ENCODE data around the gene AQP6. TPM values are rescaled to one million over a fixed set of nuclear protein-coding genes. Genes with fewer than 3 reads are reported as not detected.

AQP6 gene
- total RNA-seq, 4 donors from 2014 or later = not detected

- no peaks in the 10 kb centered on the region for H3K36me3 ChIP-seq
- TF ChIP-seq POLR2AphosphoS5 (IDR thresholded peaks at IDR 0.05) = no peak
- DNase-seq (ENCODE audit: low spot score in 2 of 2) = no peak
- H3K9me3 ChIP-seq = no peaks in the 10 kb centered on the region
- no peaks in the 10 kb centered on the region for H3K27me3 ChIP-seq
- H3K4me1 ChIP-seq = peaks cover 10% of the 10 kb centered on the region
- WGBS = 82% methylated on average over 9 of the region's 9 CpGs
- peak overlapping the region; percentile 57 for H3K27ac ChIP-seq
- H3K4me3 ChIP-seq = no peak overlapping the region
These were observed 26.7 kb upstream of the AQP6 start for GRCh38 chr12:49946086-49946485.

DNA sequence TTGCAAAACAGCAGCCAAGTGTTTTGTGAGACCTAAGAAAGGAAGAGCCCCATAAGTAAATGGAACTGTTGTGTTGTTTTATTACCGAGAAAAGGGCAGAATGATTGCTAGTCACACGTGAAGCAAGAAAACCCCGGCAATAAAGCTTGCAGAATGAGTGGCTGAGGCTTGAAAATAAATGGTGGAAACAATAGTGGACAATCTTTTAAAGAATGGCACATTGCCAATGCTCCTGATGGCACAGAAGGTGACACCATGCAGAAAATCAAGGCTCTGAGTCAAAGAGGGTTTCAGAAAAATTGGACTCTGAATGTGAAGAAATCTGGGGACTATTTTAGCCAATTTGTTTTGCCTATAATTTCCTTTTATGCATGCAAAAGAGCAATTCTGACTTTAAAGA, 26.2 kb upstream of the AQP6 start:
- Histone ChIP-seq H3K27me3 (no peaks in the 10 kb centered on the region), H3K4me3 (no peak overlapping the region), H3K36me3 (no peaks in the 10 kb centered on the region), H3K4me1 (peaks cover 10% of the 10 kb centered on the region), H3K27ac (no peak overlapping the region), H3K9me3 (no peaks in the 10 kb centered on the region)
- TF ChIP-seq EP300 (IDR thresholded peaks at IDR 0.05) = no peak
- TF ChIP-seq POLR2AphosphoS5 (IDR thresholded peaks at IDR 0.05) = no peak
- no peak for TF ChIP-seq CTCF (IDR thresholded peaks at IDR 0.05)
- TF ChIP-seq POLR2A (IDR thresholded peaks at IDR 0.05) = no peak
- no peak for DNase-seq (ENCODE audit: low spot score in 2 of 2)
- WGBS = 73% methylated on average over 3 of the region's 3 CpGs

DNA sequence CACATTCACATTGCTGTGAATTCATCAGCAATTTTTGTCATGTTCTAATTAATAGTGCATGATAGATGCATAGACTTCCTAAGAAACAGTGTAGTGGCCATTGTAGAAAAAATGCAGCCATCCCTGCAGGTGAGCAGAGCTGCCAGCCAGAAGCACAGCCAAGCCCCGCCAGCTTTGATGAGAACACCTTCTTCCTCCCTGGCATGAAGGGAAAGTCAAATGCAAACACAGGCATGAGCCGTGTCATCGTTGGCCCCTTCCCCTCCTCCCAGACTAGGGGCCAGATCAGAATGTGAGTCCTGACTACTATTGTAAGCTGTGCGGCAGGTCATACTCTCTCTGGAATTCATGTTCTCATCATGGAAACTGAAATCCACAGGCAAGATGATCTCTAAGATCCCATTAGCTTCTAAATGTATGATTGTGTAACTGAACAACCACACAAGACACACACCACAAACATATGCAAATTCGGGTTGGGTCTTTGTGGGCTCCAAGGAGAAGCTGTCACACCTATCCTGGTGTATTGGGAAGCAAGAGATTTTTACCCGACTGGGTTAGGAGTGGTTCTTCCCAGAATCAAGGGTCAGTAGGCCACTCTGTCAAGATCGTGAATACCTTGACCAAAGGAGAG, 25.0 kb upstream of the AQP6 start:
- WGBS = 69% methylated on average over 7 of the region's 7 CpGs
- TF ChIP-seq CTCF (IDR thresholded peaks at IDR 0.05) (no peak), POLR2AphosphoS5 (IDR thresholded peaks at IDR 0.05) (no peak), POLR2A (IDR thresholded peaks at IDR 0.05) (no peak), EP300 (IDR thresholded peaks at IDR 0.05) (no peak)
- Histone ChIP-seq H3K9me3 (no peaks in the 10 kb centered on the region), H3K4me3 (no peak overlapping the region), H3K36me3 (no peaks in the 10 kb centered on the region), H3K4me1 (peaks cover 10% of the 10 kb centered on the region), H3K27me3 (no peaks in the 10 kb centered on the region), H3K27ac (no peak overlapping the region)
- DNase-seq (ENCODE audit: low spot score in 2 of 2) = no peak

DNA sequence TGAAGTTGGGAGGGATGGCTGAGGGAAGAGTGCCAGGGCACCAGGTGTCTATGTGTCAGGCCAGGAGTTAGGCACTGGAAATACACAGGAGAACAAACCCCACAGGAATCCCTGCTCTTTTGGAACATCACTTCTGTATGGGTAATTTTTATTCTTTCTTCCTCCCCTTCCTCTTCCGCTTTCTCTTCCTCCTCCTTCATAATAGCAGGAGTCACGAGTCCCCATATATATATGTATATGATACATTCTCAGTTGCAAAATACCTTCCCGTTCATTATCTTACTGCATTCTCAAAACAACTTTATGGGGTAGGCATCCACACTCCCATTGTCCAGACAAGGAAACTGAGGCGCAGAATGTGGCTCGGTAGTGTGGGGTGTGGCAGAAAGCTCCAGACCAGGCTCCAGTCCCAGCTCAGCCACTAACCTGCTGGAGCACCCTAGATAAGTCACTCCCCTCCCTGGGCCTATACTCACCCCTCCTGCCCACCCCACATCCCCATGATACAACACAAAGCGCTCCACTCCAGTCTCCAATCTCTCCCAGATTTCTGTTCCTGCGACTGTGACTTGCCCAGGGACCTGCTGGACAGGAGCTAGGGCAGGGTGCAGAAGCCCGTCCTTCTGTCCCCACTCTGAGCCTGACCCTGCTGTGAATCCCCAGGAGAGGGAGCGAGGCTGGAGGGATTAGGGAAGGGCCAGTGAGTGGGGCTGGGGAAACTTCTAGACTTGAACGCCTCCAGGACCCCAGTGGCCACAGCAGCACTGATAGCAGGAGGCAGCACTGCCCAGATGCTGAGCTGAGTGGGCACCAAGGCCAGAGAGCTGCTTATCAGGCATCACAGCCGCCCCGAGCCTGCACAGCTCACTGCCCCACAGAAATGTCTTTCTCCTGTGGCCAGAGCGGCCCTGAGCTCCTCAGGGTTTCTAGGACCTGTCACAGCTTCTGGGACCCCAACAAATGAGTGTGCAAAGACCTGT, 23.6 kb upstream of the AQP6 start:
- DNase-seq (ENCODE audit: low spot score in 2 of 2) = no peak
- WGBS = 91% methylated on average over 13 of the region's 13 CpGs
- Histone ChIP-seq H3K4me3 (no peak overlapping the region), H3K27ac (no peak overlapping the region), H3K27me3 (peaks cover 4% of the 10 kb centered on the region), H3K4me1 (peaks cover 10% of the 10 kb centered on the region), H3K36me3 (no peaks in the 10 kb centered on the region), H3K9me3 (no peaks in the 10 kb centered on the region)
- TF ChIP-seq POLR2A (IDR thresholded peaks at IDR 0.05) (no peak), POLR2AphosphoS5 (IDR thresholded peaks at IDR 0.05) (no peak), CTCF (IDR thresholded peaks at IDR 0.05) (no peak), EP300 (IDR thresholded peaks at IDR 0.05) (no peak)

GRCh38 chr12:49949866-49950265, 22.9 kb upstream of the AQP6 start:
- H3K4me1 ChIP-seq = peaks cover 10% of the 10 kb centered on the region
- no peaks in the 10 kb centered on the region for H3K9me3 ChIP-seq
- no peak overlapping the region for H3K4me3 ChIP-seq
- H3K27me3 ChIP-seq = peaks cover 10% of the 10 kb centered on the region
- no peak for TF ChIP-seq POLR2AphosphoS5 (IDR thresholded peaks at IDR 0.05)
- H3K27ac ChIP-seq = no peak overlapping the region
- DNase-seq (ENCODE audit: low spot score in 2 of 2) = no peak
- no peaks in the 10 kb centered on the region for H3K36me3 ChIP-seq
- 98% methylated on average over 3 of the region's 3 CpGs for WGBS
